ENCODE data around the gene FADS3. TPM values are rescaled to one million over a fixed set of nuclear protein-coding genes. Genes with fewer than 3 reads are reported as not detected.

The FADS3 gene, protein sequence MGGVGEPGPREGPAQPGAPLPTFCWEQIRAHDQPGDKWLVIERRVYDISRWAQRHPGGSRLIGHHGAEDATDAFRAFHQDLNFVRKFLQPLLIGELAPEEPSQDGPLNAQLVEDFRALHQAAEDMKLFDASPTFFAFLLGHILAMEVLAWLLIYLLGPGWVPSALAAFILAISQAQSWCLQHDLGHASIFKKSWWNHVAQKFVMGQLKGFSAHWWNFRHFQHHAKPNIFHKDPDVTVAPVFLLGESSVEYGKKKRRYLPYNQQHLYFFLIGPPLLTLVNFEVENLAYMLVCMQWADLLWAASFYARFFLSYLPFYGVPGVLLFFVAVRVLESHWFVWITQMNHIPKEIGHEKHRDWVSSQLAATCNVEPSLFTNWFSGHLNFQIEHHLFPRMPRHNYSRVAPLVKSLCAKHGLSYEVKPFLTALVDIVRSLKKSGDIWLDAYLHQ
- total RNA-seq: 123 and 223 TPM in 2 replicates

DNA sequence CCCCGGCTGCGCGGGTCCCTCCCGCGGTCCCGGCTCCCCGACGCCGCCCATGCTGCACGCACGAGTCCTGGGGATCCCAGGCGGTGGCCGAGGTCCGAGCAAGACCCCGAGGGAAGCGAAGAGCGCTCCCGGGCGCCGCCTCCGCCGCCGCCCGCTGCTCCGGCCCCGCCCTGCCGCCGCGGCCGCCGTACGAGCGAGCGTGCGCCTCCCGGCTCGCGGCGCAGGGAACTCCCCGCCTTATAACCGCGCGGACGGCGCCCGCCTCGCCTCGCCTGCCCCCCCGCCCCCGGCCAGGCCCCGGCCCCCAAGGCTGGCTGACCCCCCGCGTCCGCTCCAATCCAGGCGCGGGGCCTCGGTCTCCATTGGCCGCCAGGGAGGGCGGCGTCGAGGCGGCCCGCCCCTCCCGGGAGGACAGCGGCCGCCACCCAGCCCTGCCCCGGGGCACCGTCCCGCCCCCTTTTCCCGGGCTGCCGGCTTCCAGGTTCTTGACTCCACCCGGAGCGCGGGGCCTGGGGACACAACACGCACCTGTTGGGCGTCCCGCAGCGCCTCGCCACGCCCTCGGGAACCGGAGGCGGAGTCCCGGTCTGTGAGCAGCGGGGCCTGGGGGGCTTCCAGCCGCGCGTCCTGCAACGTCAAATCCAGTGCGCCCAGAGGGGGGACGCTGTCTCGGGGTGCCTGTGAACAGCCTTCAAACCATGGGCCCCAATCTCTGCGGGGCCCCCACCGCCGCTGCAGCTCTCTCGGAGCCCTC is at the start of gene FADS3:
FADS3 (minus strand) TSS at position 215 of the 754 bp plus-strand sequence; CDS start at position 51, 164 bp downstream.

DNA sequence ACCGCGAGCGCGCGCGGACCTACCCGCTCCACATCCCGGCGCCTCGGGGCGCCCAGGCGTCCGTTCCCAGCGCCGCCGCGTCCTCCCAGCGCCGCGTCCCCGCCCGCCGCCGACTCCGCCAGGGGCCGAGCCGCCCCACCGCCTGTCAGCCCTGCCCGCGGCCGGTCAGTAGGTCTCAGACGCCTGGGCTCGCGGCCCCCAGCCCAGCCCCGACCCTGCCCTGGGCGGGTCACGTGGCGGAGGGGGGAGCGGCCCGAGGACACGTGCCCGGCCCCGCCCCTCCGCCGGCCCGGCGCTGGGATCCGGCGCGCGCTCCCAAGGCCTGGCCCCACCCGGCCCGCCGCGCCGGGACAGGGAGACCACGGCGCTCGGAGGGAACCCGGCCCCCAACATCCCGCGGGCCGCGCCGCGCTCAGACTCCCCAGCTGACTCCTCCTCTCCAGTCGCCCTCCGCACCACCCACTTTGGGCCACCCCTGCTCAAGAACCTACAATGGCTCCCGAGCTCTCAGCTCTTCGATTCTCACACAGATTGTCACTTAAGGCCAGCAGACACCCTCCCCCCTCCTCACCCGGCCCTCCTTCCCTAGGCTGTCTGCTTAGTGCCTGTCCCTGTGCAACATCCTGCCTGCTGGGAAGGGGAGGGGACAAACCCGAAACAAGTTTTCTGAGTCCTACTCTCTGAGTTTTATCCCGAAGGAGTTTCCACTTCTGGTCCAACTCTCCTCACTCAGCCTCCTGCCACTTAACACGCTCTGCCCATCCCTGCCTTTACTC is 26.2 kb upstream of the FADS3 start, which contains the start of gene RAB3IL1:
RAB3IL1 (minus strand) TSS at position 233 of the 776 bp plus-strand sequence; CDS start at position 34, 199 bp downstream.

DNA sequence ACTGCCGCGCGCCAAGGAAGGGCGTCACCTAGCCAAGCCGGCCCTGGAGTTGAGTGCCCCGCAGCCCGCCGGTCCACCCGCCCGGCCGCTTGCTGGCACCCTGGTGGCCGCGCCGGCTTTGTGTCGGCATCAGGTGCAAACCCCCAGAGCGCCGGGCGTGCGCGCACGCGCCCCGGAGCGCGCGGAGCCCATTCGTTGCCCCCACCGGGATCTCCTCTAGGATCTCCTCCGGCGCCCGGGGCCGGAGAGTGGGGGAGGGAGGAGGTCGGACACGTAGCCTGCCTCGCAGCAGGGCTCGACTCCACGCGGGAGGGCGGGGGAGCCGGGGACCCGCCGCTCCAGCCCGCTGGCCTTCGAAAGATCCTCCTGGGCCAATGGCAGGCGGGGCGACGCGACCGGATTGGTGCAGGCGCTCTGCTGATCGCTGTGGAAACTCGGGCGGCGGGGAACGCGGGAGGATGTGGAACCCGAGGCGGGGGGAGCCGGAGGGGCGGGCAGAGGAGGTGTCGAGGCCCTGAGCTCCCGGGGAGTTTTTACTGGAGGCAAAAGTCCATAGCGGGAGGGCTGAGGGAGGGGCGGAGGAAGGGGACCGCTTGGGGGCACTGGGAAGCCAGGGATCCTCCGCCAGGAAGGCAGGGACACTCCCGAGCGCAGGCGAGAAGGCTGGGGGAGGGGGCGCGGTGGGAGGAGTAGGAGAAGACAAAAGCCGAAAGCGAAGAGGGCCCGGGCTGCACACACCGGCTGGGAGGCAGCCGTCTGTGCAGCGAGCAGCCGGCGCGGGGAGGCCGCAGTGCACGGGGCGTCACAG is 63.6 kb downstream of the FADS3 start, which contains the start of gene FADS2:
FADS2 (plus strand) TSS at position 730 of the 808 bp plus-strand sequence. CDS start 91 bp downstream, outside the sequence.

Other genes starting within 250 kb of the FADS3 start
- 1.4 and 1.6 TPM in 2 replicates for gene DAGLA, start 211.2 kb downstream of the FADS3 start, total RNA-seq
- gene MYRF, start 138.9 kb downstream of the FADS3 start, total RNA-seq: 0.27 and 4.0 TPM in 2 replicates
- 107 and 134 TPM in 2 replicates for gene TMEM258, start 98.9 kb downstream of the FADS3 start, total RNA-seq
- 22.3 and 46.4 TPM in 2 replicates for gene FEN1, start 98.6 kb downstream of the FADS3 start, total RNA-seq
- 32.6 and 36.1 TPM in 2 replicates for gene FADS1, start 74.5 kb downstream of the FADS3 start, total RNA-seq
- gene FADS2, start 63.2 kb downstream of the FADS3 start, total RNA-seq: 65.6 and 71.7 TPM in 2 replicates
- gene RAB3IL1, start 26.0 kb upstream of the FADS3 start, total RNA-seq: 0.38 and 0.45 TPM in 2 replicates
- 0.28 TPM in 1 of 2 replicates, not detected in the other for gene BEST1, start 58.8 kb upstream of the FADS3 start, total RNA-seq
- 433 and 1,243 TPM in 2 replicates for gene FTH1, start 76.1 kb upstream of the FADS3 start, total RNA-seq
- 15.6 and 24.9 TPM in 2 replicates for gene INCENP, start 232.5 kb upstream of the FADS3 start, total RNA-seq

All from endothelial cell of coronary artery (primary cell).